Panc1 (cell line): ENCODE results near the gene GJB3.

Experiments used
- POLR2AphosphoS5 ChIP-seq: IDR thresholded peaks from 2 replicates; pipeline ENCODE4 v1.6.1; 2012; ENCODE audit warnings: mild to moderate bottlenecking, low read depth, low read length, moderate library complexity
- TF ChIP-seq, protein P1 (sequence below): fragments of 450-650 bp; IDR thresholded peaks from 2 replicates; pipeline ENCODE4 v1.5.1; 2017; ENCODE audit warnings: mild to moderate bottlenecking
- TF ChIP-seq, protein P2 (sequence below), 2 experiments: IDR thresholded peaks; 2 replicates each; pipeline ENCODE4 v1.6.1; 2011 to 2012; ENCODE audit warnings: low read depth in 2 of 2, control low read depth in 1 of 2, low read length in 1 of 2, mild to moderate bottlenecking in 1 of 2, moderate library complexity in 1 of 2; ENCODE audit not compliant: insufficient read depth in 1 of 2

DNA sequence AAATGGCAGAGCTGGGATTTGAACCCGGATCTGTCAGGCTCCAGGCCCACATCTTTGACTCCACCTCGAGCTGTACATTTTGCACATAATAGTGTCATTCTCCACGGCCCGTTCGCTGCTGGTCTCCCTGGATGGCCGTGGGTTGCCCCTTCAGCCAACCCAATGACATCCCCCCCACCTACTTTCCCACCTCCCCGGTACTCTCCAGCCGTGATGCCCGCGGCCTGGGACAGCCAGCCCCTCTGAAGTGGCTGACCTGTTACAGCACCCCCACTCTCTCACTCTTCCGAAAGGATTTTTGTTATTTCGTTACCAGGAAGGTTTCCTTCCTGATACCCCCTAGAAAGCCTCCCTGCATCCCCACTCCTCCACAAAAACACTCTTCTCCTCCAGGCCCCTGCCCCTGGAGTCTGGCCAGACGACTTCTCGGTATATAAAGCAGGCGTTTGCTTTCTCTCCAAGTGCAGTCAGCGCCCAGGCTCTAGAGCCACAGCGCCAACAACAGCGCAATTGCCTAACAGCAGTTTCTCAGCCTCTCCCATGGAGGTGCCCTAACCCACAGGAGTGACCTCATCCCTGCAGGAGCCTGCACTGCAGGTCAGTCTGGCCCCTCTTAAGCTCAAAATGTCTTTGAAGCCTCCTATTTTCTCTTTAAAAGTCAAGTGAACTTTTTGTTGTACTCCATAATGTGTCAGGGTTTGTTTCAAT is 40.7 kb upstream of the GJB3 start:
- TF ChIP-seq, protein P1, sequence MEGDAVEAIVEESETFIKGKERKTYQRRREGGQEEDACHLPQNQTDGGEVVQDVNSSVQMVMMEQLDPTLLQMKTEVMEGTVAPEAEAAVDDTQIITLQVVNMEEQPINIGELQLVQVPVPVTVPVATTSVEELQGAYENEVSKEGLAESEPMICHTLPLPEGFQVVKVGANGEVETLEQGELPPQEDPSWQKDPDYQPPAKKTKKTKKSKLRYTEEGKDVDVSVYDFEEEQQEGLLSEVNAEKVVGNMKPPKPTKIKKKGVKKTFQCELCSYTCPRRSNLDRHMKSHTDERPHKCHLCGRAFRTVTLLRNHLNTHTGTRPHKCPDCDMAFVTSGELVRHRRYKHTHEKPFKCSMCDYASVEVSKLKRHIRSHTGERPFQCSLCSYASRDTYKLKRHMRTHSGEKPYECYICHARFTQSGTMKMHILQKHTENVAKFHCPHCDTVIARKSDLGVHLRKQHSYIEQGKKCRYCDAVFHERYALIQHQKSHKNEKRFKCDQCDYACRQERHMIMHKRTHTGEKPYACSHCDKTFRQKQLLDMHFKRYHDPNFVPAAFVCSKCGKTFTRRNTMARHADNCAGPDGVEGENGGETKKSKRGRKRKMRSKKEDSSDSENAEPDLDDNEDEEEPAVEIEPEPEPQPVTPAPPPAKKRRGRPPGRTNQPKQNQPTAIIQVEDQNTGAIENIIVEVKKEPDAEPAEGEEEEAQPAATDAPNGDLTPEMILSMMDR, result no peak
- TF ChIP-seq, protein P2, sequence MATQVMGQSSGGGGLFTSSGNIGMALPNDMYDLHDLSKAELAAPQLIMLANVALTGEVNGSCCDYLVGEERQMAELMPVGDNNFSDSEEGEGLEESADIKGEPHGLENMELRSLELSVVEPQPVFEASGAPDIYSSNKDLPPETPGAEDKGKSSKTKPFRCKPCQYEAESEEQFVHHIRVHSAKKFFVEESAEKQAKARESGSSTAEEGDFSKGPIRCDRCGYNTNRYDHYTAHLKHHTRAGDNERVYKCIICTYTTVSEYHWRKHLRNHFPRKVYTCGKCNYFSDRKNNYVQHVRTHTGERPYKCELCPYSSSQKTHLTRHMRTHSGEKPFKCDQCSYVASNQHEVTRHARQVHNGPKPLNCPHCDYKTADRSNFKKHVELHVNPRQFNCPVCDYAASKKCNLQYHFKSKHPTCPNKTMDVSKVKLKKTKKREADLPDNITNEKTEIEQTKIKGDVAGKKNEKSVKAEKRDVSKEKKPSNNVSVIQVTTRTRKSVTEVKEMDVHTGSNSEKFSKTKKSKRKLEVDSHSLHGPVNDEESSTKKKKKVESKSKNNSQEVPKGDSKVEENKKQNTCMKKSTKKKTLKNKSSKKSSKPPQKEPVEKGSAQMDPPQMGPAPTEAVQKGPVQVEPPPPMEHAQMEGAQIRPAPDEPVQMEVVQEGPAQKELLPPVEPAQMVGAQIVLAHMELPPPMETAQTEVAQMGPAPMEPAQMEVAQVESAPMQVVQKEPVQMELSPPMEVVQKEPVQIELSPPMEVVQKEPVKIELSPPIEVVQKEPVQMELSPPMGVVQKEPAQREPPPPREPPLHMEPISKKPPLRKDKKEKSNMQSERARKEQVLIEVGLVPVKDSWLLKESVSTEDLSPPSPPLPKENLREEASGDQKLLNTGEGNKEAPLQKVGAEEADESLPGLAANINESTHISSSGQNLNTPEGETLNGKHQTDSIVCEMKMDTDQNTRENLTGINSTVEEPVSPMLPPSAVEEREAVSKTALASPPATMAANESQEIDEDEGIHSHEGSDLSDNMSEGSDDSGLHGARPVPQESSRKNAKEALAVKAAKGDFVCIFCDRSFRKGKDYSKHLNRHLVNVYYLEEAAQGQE (IDR thresholded peaks at IDR 0.05; ENCODE audit: insufficient read depth in 1 of 2, low read depth in 2 of 2, low read length in 1 of 2), result no peak
- no peak for TF ChIP-seq POLR2AphosphoS5
